ENCODE measurements around the gene CBFA2T2. TPM values are rescaled to one million over a fixed set of nuclear protein-coding genes. Genes with fewer than 3 reads are reported as not detected.
A peak's percentile ranks its signal among the peaks of the same experiment; 100 is the strongest.
"Not testable (repeated sequence)": the region's sequence is repeated elsewhere in the genome, so short reads cannot be mapped to it uniquely, and the experiment has no call there.

The CBFA2T2 gene
- total RNA-seq, 1 donor from 2014 or later, result 58.1 TPM

DNA sequence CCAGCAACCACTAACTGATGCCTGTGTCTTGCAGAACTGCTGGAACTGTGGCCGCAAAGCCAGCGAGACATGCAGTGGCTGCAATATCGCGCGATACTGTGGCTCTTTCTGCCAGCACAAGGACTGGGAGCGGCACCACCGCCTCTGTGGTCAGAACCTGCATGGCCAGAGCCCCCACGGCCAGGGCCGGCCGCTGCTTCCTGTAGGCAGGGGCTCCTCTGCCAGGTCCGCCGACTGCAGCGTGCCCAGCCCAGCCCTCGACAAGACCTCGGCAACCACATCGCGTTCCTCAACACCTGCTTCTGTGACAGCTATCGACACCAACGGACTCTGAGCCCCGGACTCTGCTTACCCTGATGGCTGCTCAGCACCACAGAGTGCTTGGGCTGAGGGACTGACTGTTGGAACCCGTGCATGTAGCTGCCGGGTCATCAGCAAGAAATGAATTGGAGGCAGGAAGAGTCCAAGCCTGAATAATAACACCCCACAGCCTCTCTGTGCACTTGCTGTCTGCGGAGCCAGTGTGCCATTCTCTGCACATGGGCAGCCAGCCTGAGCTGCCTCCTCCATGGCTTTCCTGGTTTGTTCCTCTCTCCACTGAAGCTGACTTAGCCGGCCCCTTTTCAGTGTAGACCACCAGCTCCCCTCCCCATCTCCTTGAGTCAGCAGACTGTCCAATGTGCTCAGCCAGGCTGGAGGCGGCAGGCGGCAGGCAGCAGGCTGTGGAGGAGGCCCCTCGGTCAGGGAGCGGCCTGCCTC is 154.6 kb downstream of the CBFA2T2 start:
- TF ChIP-seq, protein P1, sequence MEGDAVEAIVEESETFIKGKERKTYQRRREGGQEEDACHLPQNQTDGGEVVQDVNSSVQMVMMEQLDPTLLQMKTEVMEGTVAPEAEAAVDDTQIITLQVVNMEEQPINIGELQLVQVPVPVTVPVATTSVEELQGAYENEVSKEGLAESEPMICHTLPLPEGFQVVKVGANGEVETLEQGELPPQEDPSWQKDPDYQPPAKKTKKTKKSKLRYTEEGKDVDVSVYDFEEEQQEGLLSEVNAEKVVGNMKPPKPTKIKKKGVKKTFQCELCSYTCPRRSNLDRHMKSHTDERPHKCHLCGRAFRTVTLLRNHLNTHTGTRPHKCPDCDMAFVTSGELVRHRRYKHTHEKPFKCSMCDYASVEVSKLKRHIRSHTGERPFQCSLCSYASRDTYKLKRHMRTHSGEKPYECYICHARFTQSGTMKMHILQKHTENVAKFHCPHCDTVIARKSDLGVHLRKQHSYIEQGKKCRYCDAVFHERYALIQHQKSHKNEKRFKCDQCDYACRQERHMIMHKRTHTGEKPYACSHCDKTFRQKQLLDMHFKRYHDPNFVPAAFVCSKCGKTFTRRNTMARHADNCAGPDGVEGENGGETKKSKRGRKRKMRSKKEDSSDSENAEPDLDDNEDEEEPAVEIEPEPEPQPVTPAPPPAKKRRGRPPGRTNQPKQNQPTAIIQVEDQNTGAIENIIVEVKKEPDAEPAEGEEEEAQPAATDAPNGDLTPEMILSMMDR (IDR thresholded peaks at IDR 0.05; ENCODE audit: unreplicated experiment), result no peak
- H3K27ac Mint-ChIP-seq, result no peak overlapping the region
- DNase-seq (ENCODE audit: low spot score, unreplicated experiment), result no peak

DNA sequence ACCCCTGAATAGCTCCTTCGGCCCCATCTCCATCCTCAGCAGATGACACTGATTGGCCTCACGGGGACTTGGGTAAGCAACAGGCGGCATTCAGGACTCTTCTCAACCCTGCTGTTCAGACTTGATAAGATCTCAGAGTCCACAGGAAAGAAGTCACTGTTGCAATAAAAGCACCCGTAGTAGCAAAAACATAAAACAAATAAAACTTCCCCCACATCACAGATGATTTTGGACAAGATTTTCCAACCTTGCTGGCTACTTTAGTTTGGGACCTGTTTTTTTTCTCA is 155.1 kb downstream of the CBFA2T2 start:
- no peak for DNase-seq (ENCODE audit: low spot score, unreplicated experiment)
- Mint-ChIP-seq H3K9me3 (ENCODE audit: low read depth) (no peaks in the 10 kb centered on the region), H3K4me1 (ENCODE audit: low read depth) (peaks cover 13% of the 10 kb centered on the region), H3K36me3 (ENCODE audit: insufficient read depth) (peaks cover 32% of the 10 kb centered on the region), H3K27ac (no peak overlapping the region), H3K27me3 (no peaks in the 10 kb centered on the region), H3K4me3 (ENCODE audit: low read depth) (no peak overlapping the region)
- TF ChIP-seq, protein P1 (IDR thresholded peaks at IDR 0.05; ENCODE audit: unreplicated experiment), result no peak

More for the DNA sequence above, 154.6 kb downstream of the CBFA2T2 start:
- Mint-ChIP-seq H3K36me3 (ENCODE audit: insufficient read depth) (peaks cover 35% of the 10 kb centered on the region), H3K9me3 (ENCODE audit: low read depth) (no peaks in the 10 kb centered on the region), H3K27me3 (no peaks in the 10 kb centered on the region), H3K4me1 (ENCODE audit: low read depth) (peaks cover 8% of the 10 kb centered on the region), H3K4me3 (ENCODE audit: low read depth) (no peak overlapping the region)

DNA sequence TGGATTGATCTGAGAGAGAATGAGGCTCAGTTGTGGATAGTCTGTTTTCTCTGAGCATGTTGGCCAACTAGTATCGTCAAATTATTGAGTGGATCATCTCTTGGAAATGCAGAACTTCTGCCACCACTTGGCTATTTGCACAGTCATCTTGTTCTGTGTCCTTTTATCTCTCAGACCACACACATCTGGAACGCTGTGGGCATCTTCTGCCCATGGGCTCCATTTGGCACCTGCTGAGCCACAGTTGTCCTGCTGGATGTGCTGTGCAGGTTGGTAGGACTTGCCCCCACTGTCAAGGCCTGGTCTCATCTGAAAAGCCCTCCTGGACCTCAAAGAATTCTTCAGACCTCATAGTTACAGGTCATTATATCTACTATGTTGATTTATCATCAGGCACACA is 155.5 kb downstream of the CBFA2T2 start:
- H3K9me3 Mint-ChIP-seq (ENCODE audit: low read depth), result no peaks in the 10 kb centered on the region

DNA sequence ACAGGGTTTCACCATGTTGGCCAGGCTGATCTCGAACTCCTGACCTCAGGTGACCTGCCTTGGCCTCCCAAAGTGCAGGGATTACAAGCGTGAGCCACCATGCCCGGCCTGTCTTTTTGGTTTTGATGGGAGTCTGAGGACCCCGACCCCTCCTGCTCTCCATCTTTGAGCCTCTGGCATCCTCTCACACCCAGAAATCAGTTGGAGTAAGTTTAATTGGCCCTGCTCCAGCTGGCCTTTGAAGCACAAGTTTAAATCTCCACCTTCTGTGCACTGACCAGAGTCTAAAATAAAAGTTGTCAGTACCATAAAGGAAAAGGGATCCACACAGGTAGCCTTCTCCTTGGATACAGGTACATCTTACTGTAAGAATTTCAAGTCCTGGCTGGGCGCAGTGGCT is 156.3 kb downstream of the CBFA2T2 start:
- no peak for DNase-seq (ENCODE audit: low spot score, unreplicated experiment)
- Mint-ChIP-seq H3K27ac (no peak overlapping the region), H3K27me3 (no peaks in the 10 kb centered on the region), H3K36me3 (ENCODE audit: insufficient read depth) (peaks cover 25% of the 10 kb centered on the region), H3K9me3 (ENCODE audit: low read depth) (no peaks in the 10 kb centered on the region), H3K4me1 (ENCODE audit: low read depth) (peaks cover 19% of the 10 kb centered on the region), H3K4me3 (ENCODE audit: low read depth) (no peak overlapping the region)
- TF ChIP-seq, protein P1 (IDR thresholded peaks at IDR 0.05; ENCODE audit: unreplicated experiment), result no peak

More for the DNA sequence above, 155.5 kb downstream of the CBFA2T2 start:
- peak overlapping the region; percentile 42 for H3K27ac Mint-ChIP-seq
- H3K27me3 Mint-ChIP-seq, result no peaks in the 10 kb centered on the region
- H3K36me3 Mint-ChIP-seq (ENCODE audit: insufficient read depth), result peaks cover 29% of the 10 kb centered on the region
- TF ChIP-seq, protein P1 (IDR thresholded peaks at IDR 0.05; ENCODE audit: unreplicated experiment), result no peak
- peaks cover 13% of the 10 kb centered on the region for H3K4me1 Mint-ChIP-seq (ENCODE audit: low read depth)
- H3K4me3 Mint-ChIP-seq (ENCODE audit: low read depth), result no peak overlapping the region
- DNase-seq (ENCODE audit: low spot score, unreplicated experiment), result no peak

DNA sequence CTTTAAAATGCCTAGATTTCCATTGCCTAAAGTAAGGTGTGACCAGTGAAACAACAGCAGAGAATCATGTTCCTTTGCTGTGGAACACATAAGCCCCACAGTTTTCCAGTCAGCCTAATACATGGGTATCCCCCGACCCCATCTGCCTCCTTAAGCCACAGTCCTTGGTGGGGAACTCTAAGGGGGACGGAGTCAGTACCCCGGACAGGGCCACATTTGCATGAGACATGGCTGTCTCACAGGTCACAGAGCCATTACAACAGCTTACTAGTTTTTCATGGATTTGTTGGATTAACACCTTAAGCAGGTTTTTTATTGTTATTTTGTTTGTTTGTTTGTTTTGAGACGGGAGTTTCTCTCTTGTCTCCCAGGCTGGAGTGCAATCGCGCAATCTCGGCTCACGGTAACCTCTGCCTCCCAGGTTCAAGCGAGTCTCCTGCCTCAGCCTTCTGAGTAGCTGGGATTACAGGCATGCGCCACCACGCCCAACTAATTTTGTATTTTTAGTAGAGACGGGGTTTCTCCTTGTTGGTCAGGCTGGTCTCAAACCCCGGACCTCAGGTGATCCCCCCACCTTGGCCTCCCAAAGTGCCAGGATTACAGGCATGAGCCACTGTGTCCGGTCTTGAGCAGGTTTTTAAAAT is 157.2 kb downstream of the CBFA2T2 start:
- H3K27ac Mint-ChIP-seq; H3K9me3 Mint-ChIP-seq (ENCODE audit: low read depth); H3K4me3 Mint-ChIP-seq (ENCODE audit: low read depth); DNase-seq (ENCODE audit: low spot score, unreplicated experiment); H3K27me3 Mint-ChIP-seq: not testable (repeated sequence)
- Mint-ChIP-seq H3K36me3 (ENCODE audit: insufficient read depth) (peaks cover 21% of the 10 kb centered on the region), H3K4me1 (ENCODE audit: low read depth) (peaks cover 28% of the 10 kb centered on the region)
